IMR-90 (cell line): ENCODE results near the gene GMEB2. TPM values are rescaled to one million over a fixed set of nuclear protein-coding genes. Genes with fewer than 3 reads are reported as not detected.

Experiments
- ATAC-seq: fragments of 200-7000 bp; cut with Tn5 transposase; 2 replicates; pipeline ENCODE4 v1.9.1; 2020; ENCODE audit warnings: low read depth, mild to moderate bottlenecking, moderate library complexity
- BruUV-seq: library from RNA; stranded (reverse); fragments of 400-500 nt; replicated peaks from 2 replicates; lab custom pipeline; 2021; lab: Mats Ljungman, UMichigan
- CTCF ChIA-PET: fragments of 300-600 bp; formaldehyde crosslinking; extraction: SDS; loops from one replicate; lab custom pipeline; 2021; ENCODE audit warnings: antibody characterized with exemption; lab: Yijun Ruan, JAX
- POLR2A ChIA-PET: fragments of 300-600 bp; sonication (Branson Sonifier 250); formaldehyde crosslinking; loops from one replicate; lab custom pipeline; 2022; ENCODE audit warnings: antibody characterized with exemption; ENCODE audit not compliant: unreplicated experiment; lab: Charles Lee
- DNase-seq: peaks from one replicate; pipeline ENCODE4 v3.0.0; 2013
- H2AFZ ChIP-seq: replicated peaks from 2 replicates; pipeline ENCODE3; 2013; ENCODE audit warnings: low read length, mild to moderate bottlenecking; ENCODE audit not compliant: poor library complexity
- H2AK5ac ChIP-seq: 2 replicates; pipeline ENCODE4 v1.6.1; 2013; ENCODE audit warnings: low read depth, low read length, inconsistent platforms
- H2AK9ac ChIP-seq: replicated peaks from 2 replicates; pipeline ENCODE3; 2013; ENCODE audit warnings: mild to moderate bottlenecking, low read depth, low read length, moderate library complexity; ENCODE audit not compliant: poor library complexity
- H2BK120ac ChIP-seq: 2 replicates; pipeline ENCODE4 v1.6.1; 2013; ENCODE audit warnings: low read depth, low read length, inconsistent platforms
- H2BK15ac ChIP-seq: 3 replicates; pipeline ENCODE4 v1.6.1; 2013; ENCODE audit warnings: low read depth, low read length, inconsistent platforms
- H2BK20ac ChIP-seq: 2 replicates; pipeline ENCODE4 v1.6.1; 2013; ENCODE audit warnings: low read depth, mild to moderate bottlenecking, inconsistent platforms, low read length, moderate library complexity
- H2BK5ac ChIP-seq: 2 replicates; pipeline ENCODE4 v1.6.1; 2013; ENCODE audit warnings: mild to moderate bottlenecking, low read depth, low read length, inconsistent platforms; ENCODE audit not compliant: poor library complexity, severe bottlenecking
- H3K14ac ChIP-seq: replicated peaks from 2 replicates; pipeline ENCODE4 v1.6.1; 2013; ENCODE audit warnings: low read depth, low read length, inconsistent platforms
- H3K18ac ChIP-seq: 2 replicates; pipeline ENCODE4 v1.6.1; 2013; ENCODE audit warnings: low read depth, low read length, control low read depth
- H3K23ac ChIP-seq: 2 replicates; pipeline ENCODE4 v1.6.1; 2013; ENCODE audit warnings: low read depth, low read length, inconsistent platforms
- H3K27ac ChIP-seq: 2 replicates; pipeline ENCODE4 v1.5.1; 2013; ENCODE audit warnings: mild to moderate bottlenecking, control low read depth, low read length; ENCODE audit not compliant: insufficient read depth
- H3K27me3 ChIP-seq: 2 replicates; pipeline ENCODE4 v1.6.1; 2013; ENCODE audit warnings: low read length; ENCODE audit not compliant: control insufficient read depth, insufficient read depth
- H3K36me3 ChIP-seq: 2 replicates; pipeline ENCODE4 v1.6.1; 2013; ENCODE audit warnings: low read length, mixed read lengths; ENCODE audit not compliant: control insufficient read depth, insufficient read depth
- H3K4ac ChIP-seq: 2 replicates; pipeline ENCODE4 v1.6.1; 2013; ENCODE audit warnings: low read depth, low read length, inconsistent platforms
- H3K4me1 ChIP-seq: 2 replicates; pipeline ENCODE4 v1.6.1; 2013; ENCODE audit warnings: low read length, mixed read lengths; ENCODE audit not compliant: control insufficient read depth, insufficient read depth
- H3K4me2 ChIP-seq: 2 replicates; pipeline ENCODE4 v1.6.1; 2013; ENCODE audit warnings: low read depth, mild to moderate bottlenecking, control low read depth, low read length, moderate library complexity
- H3K4me3 ChIP-seq: 2 replicates; pipeline ENCODE4 v1.5.1; 2013; ENCODE audit warnings: low read depth, mild to moderate bottlenecking, control low read depth, low read length, moderate library complexity; ENCODE audit not compliant: insufficient read depth
- H3K56ac ChIP-seq: 2 replicates; pipeline ENCODE4 v1.6.1; 2013; ENCODE audit warnings: low read length, inconsistent platforms; ENCODE audit not compliant: insufficient read depth; ENCODE audit errors: extremely low read depth
- H3K79me1 ChIP-seq, 2 experiments: 2 replicates each; pipeline ENCODE4 v1.6.1; 2013; ENCODE audit warnings: low read length in 2 of 2, inconsistent platforms in 1 of 2, low read depth in 1 of 2
- H3K9ac ChIP-seq: 2 replicates; pipeline ENCODE4 v1.6.1; 2013; ENCODE audit warnings: low read depth, low read length, control low read depth
- H3K9me1 ChIP-seq: 2 replicates; pipeline ENCODE4 v1.6.1; 2013; ENCODE audit warnings: low read length, inconsistent platforms; ENCODE audit not compliant: insufficient read depth
- H3K9me3 ChIP-seq: 2 replicates; pipeline ENCODE4 v1.6.1; 2013; ENCODE audit warnings: low read length; ENCODE audit not compliant: control insufficient read depth, insufficient read depth
- H4K20me1 ChIP-seq: 2 replicates; pipeline ENCODE4 v1.6.1; 2013; ENCODE audit warnings: low read length, inconsistent platforms; ENCODE audit not compliant: insufficient read depth
- H4K5ac ChIP-seq: 2 replicates; pipeline ENCODE4 v1.6.1; 2013; ENCODE audit warnings: mild to moderate bottlenecking, low read depth, low read length, control low read depth
- H4K8ac ChIP-seq, 2 experiments: 2 replicates each; pipeline ENCODE4 v1.6.1; 2013; ENCODE audit warnings: low read depth in 2 of 2, low read length in 2 of 2, control low read depth in 1 of 2, inconsistent platforms in 1 of 2
- H4K91ac ChIP-seq: 2 replicates; pipeline ENCODE4 v1.6.1; 2013; ENCODE audit warnings: low read depth, low read length, inconsistent platforms; ENCODE audit not compliant: insufficient read depth
- CEBPB ChIP-seq: IDR thresholded peaks from 2 replicates; pipeline ENCODE4 v1.6.1; 2012; ENCODE audit warnings: low read depth, low read length, improper control_type of control experiment
- CHD1 ChIP-seq: IDR thresholded peaks from 2 replicates; pipeline ENCODE4 v1.6.1; 2012; ENCODE audit warnings: low read depth, low read length, improper control_type of control experiment
- ELK1 ChIP-seq: fragments of 150-350 bp; IDR thresholded peaks from 2 replicates; pipeline ENCODE4 v1.6.1; 2016; ENCODE audit warnings: low read depth, mild to moderate bottlenecking, low read length, moderate library complexity, borderline replicate concordance
- NFE2L2 ChIP-seq: fragments of 150-350 bp; IDR thresholded peaks from 2 replicates; pipeline ENCODE4 v1.6.1; 2016; ENCODE audit warnings: low read depth, mild to moderate bottlenecking, low read length
- POLR2A ChIP-seq: IDR thresholded peaks from 2 replicates; pipeline ENCODE4 v1.6.1; 2012; ENCODE audit warnings: mild to moderate bottlenecking, low read depth, low read length
- RFX5 ChIP-seq: IDR thresholded peaks from 2 replicates; pipeline ENCODE4 v1.8.0; 2012; ENCODE audit warnings: low read depth, mild to moderate bottlenecking, low read length, moderate library complexity
- WGBS, 2 experiments: methylation state at CpG; one replicate each; pipeline versions ENCODE4 v1.1.5 to v1.1.7; 2013; ENCODE audit warnings: missing lambda C conversion rate in 2 of 2; ENCODE audit not compliant: insufficient read length in 1 of 2; ENCODE audit errors: extremely low coverage in 2 of 2; 5-methylcytosine and 5-hydroxymethylcytosine counted together
- dilution Hi-C: fragments of 300-500 bp; cut with HindIII; formaldehyde crosslinking; loops from one replicate; pipeline ENCODE4 v1.14.3; 2018; ENCODE audit warnings: low sequenced_read_pairs; ENCODE audit not compliant: unreplicated experiment
- in situ Hi-C: fragments of 300-500 bp; cut with MboI; formaldehyde crosslinking; loops from 3 replicates; pipeline ENCODE4 v1.14.3; 2019; ENCODE audit warnings: low sequenced_read_pairs, inconsistent platforms, mixed read lengths
- intact Hi-C: fragments of 100-400 bp; cut with micrococcal nuclease; formaldehyde crosslinking; loops from 2 replicates; pipeline ENCODE4 v1.10.0; 2022
- polyA plus RNA-seq, 3 experiments: library from polyadenylated mRNA; depleted of rRNA; stranded (reverse); fragments of >200 nt; gene quantifications; 2 replicates each; pipeline ENCODE4 v1.2.3, GENCODE V29; 2012; ENCODE audit warnings: low replicate concordance in 1 of 3
- total RNA-seq: library from RNA; depleted of rRNA; stranded (reverse); fragments of >200 nt; gene quantifications from 2 replicates; pipeline ENCODE4 v1.2.3, GENCODE V29; 2012
- TF ChIP-seq, protein P1 (sequence below): fragments of 150-350 bp; IDR thresholded peaks from 2 replicates; pipeline ENCODE4 v1.6.1; 2017; ENCODE audit warnings: mild to moderate bottlenecking, antibody characterized with exemption, low read length, low read depth
- TF ChIP-seq, protein P2 (sequence below): conservative IDR thresholded peaks from 2 replicates; pipeline ENCODE4 v1.5.1; 2012; ENCODE audit warnings: mild to moderate bottlenecking, low read depth, low read length, improper control_type of control experiment

The GMEB2 gene
- total and polyA plus RNA-seq, 2 of the 4 experiments (the other 2 are of a cell fraction) = 5.0 to 10.0 TPM

DNA sequence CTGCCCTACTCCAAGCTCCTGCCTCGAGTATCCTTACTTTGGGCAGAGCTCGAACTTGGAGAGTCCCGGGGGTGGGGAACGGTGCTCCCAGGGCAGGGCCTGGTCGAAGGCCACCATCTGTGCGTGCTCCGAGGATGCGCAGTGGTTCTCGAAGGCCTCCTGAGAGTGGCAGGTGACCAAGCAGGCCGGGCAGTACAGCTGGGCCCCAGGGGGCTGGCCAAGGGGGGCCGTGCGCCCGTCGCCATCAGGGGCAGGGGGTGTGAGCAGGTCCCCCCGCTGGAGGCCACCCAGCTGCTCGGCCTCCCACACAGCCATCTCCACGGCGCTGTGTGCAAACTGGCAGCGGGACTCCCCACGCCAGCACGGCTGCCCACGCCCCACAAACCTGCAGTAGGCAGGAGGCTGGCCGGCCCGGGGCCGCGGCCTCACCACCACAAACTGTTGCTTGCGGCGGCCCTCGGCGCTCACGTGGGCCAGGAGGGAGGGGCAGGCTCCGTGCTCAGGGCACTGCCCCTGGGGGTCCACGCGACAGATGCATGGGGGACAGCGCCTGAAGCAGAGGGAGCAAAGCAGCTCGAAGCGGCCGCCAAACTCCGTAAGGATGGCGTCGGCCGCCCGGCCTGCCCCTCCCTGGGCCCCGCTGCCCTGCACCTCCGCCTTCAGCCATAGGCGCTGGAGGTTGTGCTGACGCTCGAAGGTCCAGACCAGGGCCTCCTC lies 54.7 kb downstream of the GMEB2 start:
- Histone ChIP-seq H4K8ac (no peak overlapping the region), H2BK5ac (no peak overlapping the region), H3K27me3 (no peaks in the 10 kb centered on the region), H3K27ac (no peak overlapping the region), H4K20me1 (no peaks in the 10 kb centered on the region), H3K4ac (no peak overlapping the region), H3K18ac (no peak overlapping the region), H2BK15ac (no peak overlapping the region), H3K9ac (no peak overlapping the region), H2AK5ac (no peak overlapping the region), H4K91ac (no peak overlapping the region), H3K9me1 (peaks cover 3% of the 10 kb centered on the region; the same call in 1 of the 2 replicates), H2AFZ (no peak overlapping the region), H3K14ac (no peak overlapping the region), H4K5ac (no peak overlapping the region), H3K4me2 (no peak overlapping the region), H3K4me3 (no peak overlapping the region), H2AK9ac (peak overlapping the region; percentile 99), H2BK20ac (no peak overlapping the region), H3K79me1 (peaks cover 4 to 13% of the 10 kb centered on the region in 2 experiments), H3K36me3 (peaks cover 10% of the 10 kb centered on the region; the same call in 1 of the 2 replicates), H3K56ac (no peak overlapping the region), H3K9me3 (no peaks in the 10 kb centered on the region), H3K4me1 (peaks cover 10% of the 10 kb centered on the region), H3K23ac (no peak overlapping the region), H2BK120ac (no peak overlapping the region)
- no peak for ATAC-seq
- dilution Hi-C loops = no loop called here
- TF ChIP-seq ELK1 = no peak
- TF ChIP-seq, protein P1, sequence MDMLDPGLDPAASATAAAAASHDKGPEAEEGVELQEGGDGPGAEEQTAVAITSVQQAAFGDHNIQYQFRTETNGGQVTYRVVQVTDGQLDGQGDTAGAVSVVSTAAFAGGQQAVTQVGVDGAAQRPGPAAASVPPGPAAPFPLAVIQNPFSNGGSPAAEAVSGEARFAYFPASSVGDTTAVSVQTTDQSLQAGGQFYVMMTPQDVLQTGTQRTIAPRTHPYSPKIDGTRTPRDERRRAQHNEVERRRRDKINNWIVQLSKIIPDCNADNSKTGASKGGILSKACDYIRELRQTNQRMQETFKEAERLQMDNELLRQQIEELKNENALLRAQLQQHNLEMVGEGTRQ = no peak
- TF ChIP-seq NFE2L2 = no peak
- TF ChIP-seq CHD1 = no peak
- TF ChIP-seq, protein P2, sequence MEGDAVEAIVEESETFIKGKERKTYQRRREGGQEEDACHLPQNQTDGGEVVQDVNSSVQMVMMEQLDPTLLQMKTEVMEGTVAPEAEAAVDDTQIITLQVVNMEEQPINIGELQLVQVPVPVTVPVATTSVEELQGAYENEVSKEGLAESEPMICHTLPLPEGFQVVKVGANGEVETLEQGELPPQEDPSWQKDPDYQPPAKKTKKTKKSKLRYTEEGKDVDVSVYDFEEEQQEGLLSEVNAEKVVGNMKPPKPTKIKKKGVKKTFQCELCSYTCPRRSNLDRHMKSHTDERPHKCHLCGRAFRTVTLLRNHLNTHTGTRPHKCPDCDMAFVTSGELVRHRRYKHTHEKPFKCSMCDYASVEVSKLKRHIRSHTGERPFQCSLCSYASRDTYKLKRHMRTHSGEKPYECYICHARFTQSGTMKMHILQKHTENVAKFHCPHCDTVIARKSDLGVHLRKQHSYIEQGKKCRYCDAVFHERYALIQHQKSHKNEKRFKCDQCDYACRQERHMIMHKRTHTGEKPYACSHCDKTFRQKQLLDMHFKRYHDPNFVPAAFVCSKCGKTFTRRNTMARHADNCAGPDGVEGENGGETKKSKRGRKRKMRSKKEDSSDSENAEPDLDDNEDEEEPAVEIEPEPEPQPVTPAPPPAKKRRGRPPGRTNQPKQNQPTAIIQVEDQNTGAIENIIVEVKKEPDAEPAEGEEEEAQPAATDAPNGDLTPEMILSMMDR = no peak
- no peak for TF ChIP-seq RFX5
- no peak for TF ChIP-seq CEBPB
- no peak for TF ChIP-seq POLR2A
- POLR2A ChIA-PET = no interaction called here
- DNase-seq = no peak
- 93% methylated on average over 26 of the region's 48 CpGs; no CpG with 5 or more reads in 1 of the 2 experiments for WGBS, 2 experiments
- in situ Hi-C loops = no loop called here
- intact Hi-C loops = loop anchor here (2.0 kb wide), 1 partner anchor 17 kb away; the partner anchor contains the start of gene FNDC11
- BruUV-seq = no TSS peak
- CTCF ChIA-PET = no interaction called here
